ENCODE data around the gene GNAT1.

GRCh38 chr3:50168791-50169190 lies 22.6 kb upstream of the GNAT1 start:
- TF ChIP-seq CTCF (IDR thresholded peaks at IDR 0.05) (no peak), EZH2 (IDR thresholded peaks at IDR 0.05; ENCODE audit: borderline replicate concordance, insufficient read depth, low read depth, low read length, poor library complexity, severe bottlenecking) (no peak)
